C4-2B (cell line): ENCODE results near the gene SNX13.

Experiments
- CTCF ChIP-seq: fragments of 450-650 bp; conservative IDR thresholded peaks from 2 replicates; pipeline ENCODE4 v1.5.1; 2017; ENCODE audit warnings: mild to moderate bottlenecking
- ZFX ChIP-seq: fragments of 450-650 bp; IDR thresholded peaks from 2 replicates; pipeline ENCODE4 v1.6.1; 2017

- no peak for TF ChIP-seq CTCF
- TF ChIP-seq ZFX = no peak
These were observed 48.6 kb upstream of the SNX13 start for GRCh38 chr7:17988858-17989257.
